Esophagus squamous epithelium (tissue), 4 donors: ENCODE data around the gene SPINK1.

Source experiments
- POLR2A ChIP-seq, 4 donors: fragments of 450-650 bp; IDR thresholded peaks; one replicate each; pipeline ENCODE4 v1.6.1; 2017; ENCODE audit warnings: antibody characterized with exemption in 4 of 4, mild to moderate bottlenecking in 4 of 4, moderate library complexity in 3 of 4
- TF ChIP-seq, protein P1 (sequence below), 6 experiments: fragments of 450-650 bp in 4 of 6; fragments of 200-600 bp in 2 of 6; sonication (generic) in 2 of 6; IDR thresholded peaks; one replicate each; pipeline ENCODE4 v1.5.1; 2016 to 2019; ENCODE audit warnings: antibody characterized with exemption in 6 of 6, mild to moderate bottlenecking in 4 of 6, moderate library complexity in 4 of 6

DNA sequence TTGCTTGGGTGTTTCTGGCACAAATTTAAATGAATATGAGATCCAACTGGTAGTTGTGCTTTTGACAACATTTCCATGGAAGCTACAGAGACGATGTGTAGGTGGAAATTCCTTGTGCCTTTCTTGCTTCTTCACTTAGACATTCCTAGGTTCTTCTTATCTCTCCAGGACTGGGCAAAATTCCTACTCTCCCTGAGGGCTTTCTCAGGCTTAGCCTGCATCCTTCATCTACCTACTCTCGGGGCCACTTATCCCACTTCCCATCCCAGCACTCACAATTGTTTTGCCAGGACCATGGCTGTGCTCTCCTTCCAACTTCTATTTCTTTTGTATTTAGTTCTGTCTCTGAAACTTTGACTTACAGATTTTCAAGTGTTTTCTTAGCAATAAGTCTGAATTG is 17.8 kb upstream of the SPINK1 start:
- TF ChIP-seq, protein P1, sequence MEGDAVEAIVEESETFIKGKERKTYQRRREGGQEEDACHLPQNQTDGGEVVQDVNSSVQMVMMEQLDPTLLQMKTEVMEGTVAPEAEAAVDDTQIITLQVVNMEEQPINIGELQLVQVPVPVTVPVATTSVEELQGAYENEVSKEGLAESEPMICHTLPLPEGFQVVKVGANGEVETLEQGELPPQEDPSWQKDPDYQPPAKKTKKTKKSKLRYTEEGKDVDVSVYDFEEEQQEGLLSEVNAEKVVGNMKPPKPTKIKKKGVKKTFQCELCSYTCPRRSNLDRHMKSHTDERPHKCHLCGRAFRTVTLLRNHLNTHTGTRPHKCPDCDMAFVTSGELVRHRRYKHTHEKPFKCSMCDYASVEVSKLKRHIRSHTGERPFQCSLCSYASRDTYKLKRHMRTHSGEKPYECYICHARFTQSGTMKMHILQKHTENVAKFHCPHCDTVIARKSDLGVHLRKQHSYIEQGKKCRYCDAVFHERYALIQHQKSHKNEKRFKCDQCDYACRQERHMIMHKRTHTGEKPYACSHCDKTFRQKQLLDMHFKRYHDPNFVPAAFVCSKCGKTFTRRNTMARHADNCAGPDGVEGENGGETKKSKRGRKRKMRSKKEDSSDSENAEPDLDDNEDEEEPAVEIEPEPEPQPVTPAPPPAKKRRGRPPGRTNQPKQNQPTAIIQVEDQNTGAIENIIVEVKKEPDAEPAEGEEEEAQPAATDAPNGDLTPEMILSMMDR (IDR thresholded peaks at IDR 0.05) = no peak
- TF ChIP-seq POLR2A (IDR thresholded peaks at IDR 0.05) = no peak
